ENCODE results near the gene SGIP1. TPM values are rescaled to one million over a fixed set of nuclear protein-coding genes. Genes with fewer than 3 reads are reported as not detected.

SGIP1 gene
- total and polyA plus RNA-seq, 2 of the 4 experiments (the other 2 are of a cell fraction): 27.1 to 42.7 TPM

GRCh38 chr1:66599346-66599745 lies 65.4 kb downstream of the SGIP1 start:
- dilution Hi-C loops (cut with HindIII; ENCODE audit: low sequenced_read_pairs, unreplicated experiment): no loop called here
- Histone ChIP-seq H3K18ac (ENCODE audit: low read depth, low read length) (peak overlapping the region; percentile 85), H2AK5ac (ENCODE audit: low read depth, low read length) (peak overlapping the region; percentile 72; the same call in 1 of the 2 replicates), H3K4me2 (ENCODE audit: low read depth, low read length) (no peak overlapping the region), H2BK120ac (ENCODE audit: low read depth, low read length) (peak overlapping the region; percentile 93), H3K9ac (ENCODE audit: low read depth, low read length) (no peak overlapping the region; the same call in 1 of the 2 replicates), H3K27ac (ENCODE audit: insufficient read depth, low read length) (peak overlapping the region; percentile 69; the same call in 1 of the 2 replicates), H2AFZ (replicated peaks; ENCODE audit: low read length, poor library complexity) (no peak overlapping the region), H2BK15ac (ENCODE audit: low read depth, low read length) (peak overlapping the region; percentile 74; the same call in 1 of the 3 replicates), H2BK20ac (ENCODE audit: low read depth, low read length) (peak overlapping the region; percentile 95), H3K4me3 (ENCODE audit: insufficient read depth, low read depth, low read length) (no peak overlapping the region), H3K4me1 (ENCODE audit: control insufficient read depth, insufficient read depth, low read length) (peaks cover 10% of the 10 kb centered on the region), H3K27me3 (ENCODE audit: control insufficient read depth, insufficient read depth, low read length) (no peaks in the 10 kb centered on the region), H4K8ac (ENCODE audit: low read depth in 2 of 2, low read length in 2 of 2) (peak overlapping the region; percentile 51 to 53; a peak in 3 of 4 replicates), H3K56ac (ENCODE audit: extremely low read depth, insufficient read depth, low read length) (no peak overlapping the region), H2AK9ac (replicated peaks; ENCODE audit: low read depth, low read length, poor library complexity) (no peak overlapping the region), H3K9me3 (ENCODE audit: control insufficient read depth, insufficient read depth, low read length) (no peaks in the 10 kb centered on the region), H3K79me1 (ENCODE audit: low read depth in 1 of 2, low read length in 2 of 2) (peaks cover 28 to 64% of the 10 kb centered on the region in 2 experiments), H3K23ac (ENCODE audit: low read depth, low read length) (peak overlapping the region; percentile 82; the same call in 1 of the 2 replicates), H2BK5ac (ENCODE audit: low read depth, low read length, poor library complexity, severe bottlenecking) (peak overlapping the region; percentile 88), H4K20me1 (ENCODE audit: insufficient read depth, low read length) (peaks cover 10% of the 10 kb centered on the region; the same call in 1 of the 2 replicates), H3K14ac (replicated peaks; ENCODE audit: low read depth, low read length) (peak overlapping the region; percentile 93), H4K5ac (ENCODE audit: low read depth, low read length) (no peak overlapping the region), H4K91ac (ENCODE audit: insufficient read depth, low read depth, low read length) (peak overlapping the region; percentile 79), H3K9me1 (ENCODE audit: insufficient read depth, low read length) (peaks cover 10% of the 10 kb centered on the region), H3K36me3 (ENCODE audit: control insufficient read depth, insufficient read depth, low read length) (peaks cover 25% of the 10 kb centered on the region), H3K4ac (ENCODE audit: low read depth, low read length) (peak overlapping the region; percentile 87; the same call in 1 of the 2 replicates)
- ChIA-PET CTCF (no interaction called here), POLR2A (ENCODE audit: unreplicated experiment) (no interaction called here)
- no TSS peak for BruUV-seq (replicated peaks)
- in situ Hi-C loops (cut with MboI; ENCODE audit: low sequenced_read_pairs): no loop called here
- WGBS, 2 experiments (ENCODE audit: extremely low coverage in 2 of 2, insufficient read length in 1 of 2): no CpG with 5 or more reads among the region's 3 CpGs
- DNase-seq: no peak
- no peak for TF ChIP-seq ELK1 (IDR thresholded peaks at IDR 0.05; ENCODE audit: borderline replicate concordance, low read depth, low read length)
- TF ChIP-seq RAD21 (IDR thresholded peaks at IDR 0.05; ENCODE audit: low read length): no peak
- TF ChIP-seq POLR2A (IDR thresholded peaks at IDR 0.05; ENCODE audit: low read depth, low read length): no peak
- TF ChIP-seq CEBPB (IDR thresholded peaks at IDR 0.05; ENCODE audit: low read depth, low read length): no peak
- TF ChIP-seq BHLHE40 (IDR thresholded peaks at IDR 0.05; ENCODE audit: low read depth, low read length): no peak
- intact Hi-C loops (cut with micrococcal nuclease): no loop called here
- no peak for ATAC-seq (ENCODE audit: low read depth)

All from IMR-90 (cell line).